OCI-LY7 (cell line): ENCODE results near the gene EIF3J. TPM values are rescaled to one million over a fixed set of nuclear protein-coding genes. Genes with fewer than 3 reads are reported as not detected.

Experiments
- BruUV-seq: library from RNA; stranded (reverse); fragments of 400-500 nt; replicated peaks from 2 replicates; lab custom pipeline; 2021; lab: Mats Ljungman, UMichigan
- CTCF ChIA-PET: fragments of 300-600 bp; sonication (Branson Sonifier 250); formaldehyde crosslinking; loops from one replicate; lab custom pipeline; 2022; ENCODE audit warnings: antibody characterized with exemption; ENCODE audit not compliant: unreplicated experiment; lab: Charles Lee
- POLR2A ChIA-PET: fragments of 300-600 bp; sonication (Branson Sonifier 250); formaldehyde crosslinking; loops from one replicate; lab custom pipeline; 2022; ENCODE audit warnings: antibody characterized with exemption; lab: Charles Lee
- DNase-seq: peaks from one replicate; pipeline ENCODE4 v3.0.0-alpha.2; 2015; ENCODE audit warnings: low spot score
- H2AFZ ChIP-seq: fragments of 200-600 bp; sonication (generic), shearing (Covaris generic); 2 replicates; pipeline ENCODE4 v1.6.1; 2014; ENCODE audit warnings: mild to moderate bottlenecking, antibody characterized with exemption, low read length, moderate library complexity
- H3K27ac ChIP-seq: fragments of 200-600 bp; sonication (generic); 2 replicates; pipeline ENCODE4 v1.5.1; 2014; ENCODE audit warnings: mixed run types, low read depth, mild to moderate bottlenecking, moderate library complexity, low read length, inconsistent platforms; ENCODE audit not compliant: poor library complexity, severe bottlenecking
- H3K36me3 ChIP-seq: fragments of 200-600 bp; sonication (generic); 2 replicates; pipeline ENCODE4 v1.6.1; 2014; ENCODE audit warnings: mild to moderate bottlenecking, antibody characterized with exemption, low read length, moderate library complexity, mixed read lengths; ENCODE audit not compliant: insufficient read depth
- H3K4me1 ChIP-seq: fragments of 200-600 bp; sonication (generic); 2 replicates; pipeline ENCODE4 v1.5.1; 2014; ENCODE audit warnings: mild to moderate bottlenecking, low read length; ENCODE audit not compliant: insufficient read depth, poor library complexity, severe bottlenecking
- H3K4me2 ChIP-seq: fragments of 200-600 bp; sonication (generic); 2 replicates; pipeline ENCODE4 v1.6.1; 2014; ENCODE audit warnings: mild to moderate bottlenecking, low read length
- H3K4me3 ChIP-seq: fragments of 200-600 bp; sonication (generic); 2 replicates; pipeline ENCODE4 v1.5.1; 2014; ENCODE audit warnings: mild to moderate bottlenecking, low read depth, low read length; ENCODE audit not compliant: poor library complexity, severe bottlenecking
- H3K79me2 ChIP-seq: fragments of 200-600 bp; sonication (generic); 2 replicates; pipeline ENCODE4 v1.6.1; 2016; ENCODE audit warnings: low read depth, mild to moderate bottlenecking, low read length, moderate library complexity, mixed read lengths; ENCODE audit not compliant: insufficient read depth
- H3K9me2 ChIP-seq: fragments of 200-600 bp; sonication (generic); 2 replicates; pipeline ENCODE4 v1.6.1; 2016; ENCODE audit warnings: mild to moderate bottlenecking, low read length, mixed read lengths; ENCODE audit not compliant: insufficient read depth
- H3K9me3 ChIP-seq: fragments of 200-600 bp; sonication (generic); 2 replicates; pipeline ENCODE4 v1.6.1; 2014; ENCODE audit warnings: mild to moderate bottlenecking, mixed run types, low read length, mixed read lengths
- H4K20me1 ChIP-seq: fragments of 200-600 bp; sonication (generic); 2 replicates; pipeline ENCODE4 v1.6.1; 2014; ENCODE audit warnings: mild to moderate bottlenecking, antibody characterized with exemption, low read length, moderate library complexity, mixed read lengths; ENCODE audit not compliant: insufficient read depth
- EZH2phosphoT487 ChIP-seq: fragments of 200-600 bp; sonication (generic); IDR thresholded peaks from 2 replicates; pipeline ENCODE4 v1.6.1; 2018; ENCODE audit warnings: low read depth, borderline replicate concordance, mild to moderate bottlenecking, mixed run types, antibody characterized with exemption, low read length, moderate library complexity, mixed read lengths
- intact Hi-C: fragments of 100-400 bp; cut with micrococcal nuclease; formaldehyde crosslinking; loops from one replicate; pipeline ENCODE4 v1.10.0; 2022; ENCODE audit not compliant: unreplicated experiment
- total RNA-seq, 2 experiments: library from RNA; depleted of rRNA in 1 of 2; stranded (reverse); fragments of >200 nt in 1 of 2; shearing (Covaris generic) in 1 of 2; gene quantifications; 2 replicates each; pipeline ENCODE4 v1.2.3, GENCODE V29; 2014 to 2022
- TF ChIP-seq, protein P1 (sequence below): fragments of 200-600 bp; sonication (generic); conservative IDR thresholded peaks from 2 replicates; pipeline ENCODE4 v1.5.1; 2014; ENCODE audit warnings: mild to moderate bottlenecking, antibody characterized with exemption, low read length, moderate library complexity, mixed read lengths

The EIF3J gene
- total RNA-seq, 2 experiments from 2014 or later = 49.4 to 131 TPM

- H3K36me3 ChIP-seq = peaks cover 91% of the 10 kb centered on the region
- ChIA-PET POLR2A (no interaction called here), CTCF (no interaction called here)
- TF ChIP-seq, protein P1, sequence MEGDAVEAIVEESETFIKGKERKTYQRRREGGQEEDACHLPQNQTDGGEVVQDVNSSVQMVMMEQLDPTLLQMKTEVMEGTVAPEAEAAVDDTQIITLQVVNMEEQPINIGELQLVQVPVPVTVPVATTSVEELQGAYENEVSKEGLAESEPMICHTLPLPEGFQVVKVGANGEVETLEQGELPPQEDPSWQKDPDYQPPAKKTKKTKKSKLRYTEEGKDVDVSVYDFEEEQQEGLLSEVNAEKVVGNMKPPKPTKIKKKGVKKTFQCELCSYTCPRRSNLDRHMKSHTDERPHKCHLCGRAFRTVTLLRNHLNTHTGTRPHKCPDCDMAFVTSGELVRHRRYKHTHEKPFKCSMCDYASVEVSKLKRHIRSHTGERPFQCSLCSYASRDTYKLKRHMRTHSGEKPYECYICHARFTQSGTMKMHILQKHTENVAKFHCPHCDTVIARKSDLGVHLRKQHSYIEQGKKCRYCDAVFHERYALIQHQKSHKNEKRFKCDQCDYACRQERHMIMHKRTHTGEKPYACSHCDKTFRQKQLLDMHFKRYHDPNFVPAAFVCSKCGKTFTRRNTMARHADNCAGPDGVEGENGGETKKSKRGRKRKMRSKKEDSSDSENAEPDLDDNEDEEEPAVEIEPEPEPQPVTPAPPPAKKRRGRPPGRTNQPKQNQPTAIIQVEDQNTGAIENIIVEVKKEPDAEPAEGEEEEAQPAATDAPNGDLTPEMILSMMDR = no peak
- no peak overlapping the region for H3K4me2 ChIP-seq
- no peaks in the 10 kb centered on the region; the same call in 1 of the 2 replicates for H3K79me2 ChIP-seq
- H4K20me1 ChIP-seq = no peaks in the 10 kb centered on the region
- H3K9me2 ChIP-seq = no peaks in the 10 kb centered on the region
- H3K4me1 ChIP-seq = no peaks in the 10 kb centered on the region
- no peak overlapping the region for H3K27ac ChIP-seq
- no TSS peak for BruUV-seq
- DNase-seq = no peak
- no peak overlapping the region for H2AFZ ChIP-seq
- H3K4me3 ChIP-seq = no peak overlapping the region
- no peaks in the 10 kb centered on the region for H3K9me3 ChIP-seq
- intact Hi-C loops = no loop called here
Observed at GRCh38 chr15:44519537-44519936, 17.4 kb upstream of the EIF3J start.

GRCh38 chr15:44525018-44525417, 11.9 kb upstream of the EIF3J start:
- TF ChIP-seq, protein P1 = no peak
- no peak for TF ChIP-seq EZH2phosphoT487
- Histone ChIP-seq H3K4me1 (no peaks in the 10 kb centered on the region), H3K4me3 (no peak overlapping the region), H3K9me3 (no peaks in the 10 kb centered on the region), H3K36me3 (peaks cover 74% of the 10 kb centered on the region), H4K20me1 (no peaks in the 10 kb centered on the region), H2AFZ (no peak overlapping the region), H3K27ac (no peak overlapping the region), H3K9me2 (no peaks in the 10 kb centered on the region), H3K4me2 (no peak overlapping the region), H3K79me2 (no peaks in the 10 kb centered on the region)
- TSS peak; percentile 15 for BruUV-seq
- ChIA-PET POLR2A (no interaction called here), CTCF (no interaction called here)
- intact Hi-C loops = no loop called here
- no peak for DNase-seq

DNA sequence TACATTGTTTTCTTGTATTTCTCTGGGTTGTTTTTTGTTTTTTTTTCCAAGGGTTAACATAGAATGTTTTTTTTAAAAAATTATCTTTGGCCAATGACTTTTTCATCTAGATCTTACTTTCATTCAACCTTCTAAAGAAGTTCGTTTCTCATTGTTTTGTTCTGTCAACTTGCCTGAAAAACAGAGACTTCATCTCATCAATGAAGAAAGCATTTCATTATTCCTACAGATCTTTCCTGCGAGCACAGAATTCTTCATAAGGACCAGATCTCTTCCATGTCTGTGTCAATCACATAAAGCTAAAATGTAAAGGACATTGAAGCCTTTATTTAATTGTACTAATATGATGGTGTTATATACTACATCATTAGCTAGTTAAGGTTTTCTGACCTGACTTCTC, 9.7 kb upstream of the EIF3J start:
- no TSS peak for BruUV-seq
- H2AFZ ChIP-seq = no peak overlapping the region
- peaks cover 55% of the 10 kb centered on the region for H3K36me3 ChIP-seq
- ChIA-PET POLR2A (no interaction called here), CTCF (no interaction called here)
- H3K27ac ChIP-seq = no peak overlapping the region
- no peaks in the 10 kb centered on the region for H3K79me2 ChIP-seq
- H3K4me3 ChIP-seq = no peak overlapping the region
- no peaks in the 10 kb centered on the region for H3K9me3 ChIP-seq
- no peak for DNase-seq
- H3K9me2 ChIP-seq = no peaks in the 10 kb centered on the region
- intact Hi-C loops = no loop called here
- H4K20me1 ChIP-seq = no peaks in the 10 kb centered on the region
- H3K4me2 ChIP-seq = no peak overlapping the region
- no peaks in the 10 kb centered on the region for H3K4me1 ChIP-seq
- TF ChIP-seq, protein P1 = no peak
- TF ChIP-seq EZH2phosphoT487 = no peak
